Peyer's patch (tissue), 4 donors: Measurements from ENCODE around the gene HIVEP2. TPM values are rescaled to one million over a fixed set of nuclear protein-coding genes. Genes with fewer than 3 reads are reported as not detected.

ENCODE experiments used
- DNase-seq, 3 donors: peaks; one replicate each; pipeline ENCODE4 v3.0.0-alpha.2; 2017 to 2019
- H3K27ac ChIP-seq, 4 donors: fragments of 200-600 bp; sonication (generic); one replicate each; pipeline ENCODE4 v1.5.1; 2016 to 2019
- H3K27me3 ChIP-seq, 2 donors: fragments of 200-600 bp; sonication (generic); one replicate each; pipeline ENCODE4 v1.5.1; 2019
- H3K36me3 ChIP-seq, 3 donors: fragments of 200-600 bp; sonication (generic); one replicate each; pipeline ENCODE4 v1.5.1; 2016 to 2019
- H3K4me1 ChIP-seq, 4 donors: fragments of 200-600 bp; sonication (generic); one replicate each; pipeline ENCODE4 v1.5.1; 2016 to 2019
- H3K4me3 ChIP-seq, 4 donors: fragments of 200-600 bp; sonication (generic); 1 replicate in 3 of 4; 2 replicates in 1 of 4; pipeline ENCODE4 v1.5.1; 2016 to 2019; ENCODE audit warnings: mild to moderate bottlenecking in 1 of 4
- H3K9me3 ChIP-seq, 4 donors: fragments of 200-600 bp; sonication (generic); one replicate each; pipeline ENCODE4 v1.5.1; 2016 to 2019; ENCODE audit warnings: mild to moderate bottlenecking in 1 of 4
- CTCF ChIP-seq, 6 experiments: fragments of 450-650 bp in 4 of 6; fragments of 200-600 bp in 2 of 6; sonication (generic) in 1 of 6; IDR thresholded peaks; one replicate each; pipeline ENCODE4 v1.5.1; 2017 to 2019; ENCODE audit warnings: antibody characterized with exemption in 6 of 6, mild to moderate bottlenecking in 3 of 6, moderate library complexity in 1 of 6
- POLR2A ChIP-seq, 2 donors: fragments of 450-650 bp; IDR thresholded peaks; one replicate each; pipeline ENCODE4 v1.5.1; 2017; ENCODE audit warnings: antibody characterized with exemption in 2 of 2, mild to moderate bottlenecking in 2 of 2, moderate library complexity in 2 of 2
- total RNA-seq, 4 donors: library from RNA; depleted of rRNA; stranded (reverse); fragments of >200 nt; gene quantifications; one replicate each; pipeline ENCODE4 v1.1.0, GENCODE V29; 2016

HIVEP2 gene
- total RNA-seq, 4 donors from 2014 or later = 14.4 to 35.5 (median 19.5) TPM

GRCh38 chr6:142781129-142781528 lies 163.8 kb downstream of the HIVEP2 start:
- TF ChIP-seq POLR2A (IDR thresholded peaks at IDR 0.05) (no peak), CTCF (IDR thresholded peaks at IDR 0.05) (no peak)
- Histone ChIP-seq H3K9me3 (no peaks in the 10 kb centered on the region), H3K36me3 (no peaks in the 10 kb centered on the region), H3K4me3 (no peak overlapping the region), H3K27ac (no peak overlapping the region), H3K4me1 (no peaks in the 10 kb centered on the region), H3K27me3 (no peaks in the 10 kb centered on the region)
- no peak for DNase-seq

- no peak overlapping the region for H3K4me3 ChIP-seq
- no peak for DNase-seq
Observed at GRCh38 chr6:142773859-142774648, 170.9 kb downstream of the HIVEP2 start.

DNA sequence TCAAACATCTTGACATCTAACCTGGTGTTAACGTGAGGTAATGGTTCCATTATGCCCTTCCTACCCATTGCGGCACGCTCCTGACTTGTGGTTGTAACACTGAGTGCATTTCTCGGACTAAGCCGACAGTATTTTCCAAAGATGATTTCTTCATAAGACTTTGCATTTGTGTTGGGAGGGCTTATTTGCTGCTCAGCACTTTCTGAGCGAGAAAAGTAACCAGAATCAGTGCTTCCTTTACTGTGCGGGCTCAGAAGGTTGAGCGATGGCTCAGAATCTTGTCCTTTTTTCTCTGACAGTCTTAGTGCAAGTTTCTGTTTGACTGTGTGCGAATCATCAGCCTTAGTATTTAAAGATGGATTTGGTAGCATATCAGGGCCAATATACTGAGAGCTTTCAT lies 171.7 kb downstream of the HIVEP2 start:
- Histone ChIP-seq H3K9me3 (no peaks in the 10 kb centered on the region), H3K27me3 (no peaks in the 10 kb centered on the region), H3K27ac (no peak overlapping the region), H3K36me3 (peaks cover 0 to 13% (median 0%) of the 10 kb centered on the region in 3 donors), H3K4me3 (no peak overlapping the region), H3K4me1 (no peaks in the 10 kb centered on the region)
- no peak for DNase-seq
- TF ChIP-seq POLR2A (IDR thresholded peaks at IDR 0.05) (no peak), CTCF (IDR thresholded peaks at IDR 0.05) (no peak)

More at GRCh38 chr6:142773859-142774648, 170.9 kb downstream of the HIVEP2 start:
- H3K27me3 ChIP-seq = no peaks in the 10 kb centered on the region
- no peaks in the 10 kb centered on the region for H3K9me3 ChIP-seq
- peaks cover 0 to 13% (median 0%) of the 10 kb centered on the region in 3 donors for H3K36me3 ChIP-seq
- no peaks in the 10 kb centered on the region for H3K4me1 ChIP-seq
- H3K27ac ChIP-seq = peak overlapping the region in 2 of 4 donors; percentile 5 to 36
- TF ChIP-seq POLR2A (IDR thresholded peaks at IDR 0.05) (no peak), CTCF (IDR thresholded peaks at IDR 0.05) (no peak)

DNA sequence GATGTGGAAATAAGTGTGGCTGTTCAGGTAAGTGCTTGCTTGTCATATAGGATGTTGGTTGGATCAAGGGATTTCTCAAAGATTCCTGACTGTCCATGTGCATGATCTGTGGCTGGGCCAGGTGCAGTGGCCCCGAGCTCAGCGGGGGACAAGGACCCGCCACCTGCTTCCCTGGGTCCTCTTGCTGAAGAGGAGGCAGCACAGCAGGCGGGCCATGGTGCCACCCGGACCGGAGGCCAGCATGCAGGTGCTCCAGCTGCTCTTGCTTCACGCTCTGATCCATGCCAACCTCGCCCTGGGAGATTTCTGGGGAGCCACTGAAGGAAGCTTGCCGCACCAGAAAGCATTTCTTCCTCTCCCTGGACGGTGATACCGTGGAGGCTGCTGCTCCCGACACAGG lies 173.8 kb downstream of the HIVEP2 start:
- DNase-seq = no peak
- Histone ChIP-seq H3K36me3 (peaks cover 0 to 13% (median 0%) of the 10 kb centered on the region in 3 donors), H3K4me1 (no peaks in the 10 kb centered on the region), H3K27ac (no peak overlapping the region), H3K9me3 (no peaks in the 10 kb centered on the region), H3K27me3 (no peaks in the 10 kb centered on the region), H3K4me3 (no peak overlapping the region)
- TF ChIP-seq POLR2A (IDR thresholded peaks at IDR 0.05) (no peak), CTCF (IDR thresholded peaks at IDR 0.05) (no peak)

DNA sequence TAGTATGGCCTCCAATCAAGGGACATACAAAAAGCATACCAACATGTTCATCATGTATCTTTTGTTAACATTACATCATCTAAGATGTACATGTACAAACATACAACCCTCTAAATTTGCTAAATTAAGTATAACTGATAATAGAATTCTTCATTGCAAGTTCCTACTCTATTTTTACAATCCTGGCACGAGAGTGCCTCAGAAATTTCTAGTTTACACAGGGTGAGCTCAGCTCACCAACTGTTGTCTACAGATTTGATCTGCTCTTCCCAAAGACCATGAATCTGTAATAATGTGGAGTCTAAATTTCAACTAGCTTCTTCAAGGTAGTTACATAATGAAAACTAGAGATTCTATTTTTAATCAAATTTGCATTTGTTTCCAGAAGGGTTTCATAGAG lies 179.7 kb downstream of the HIVEP2 start:
- no peak overlapping the region for H3K27ac ChIP-seq
- no peaks in the 10 kb centered on the region for H3K9me3 ChIP-seq
- no peaks in the 10 kb centered on the region for H3K27me3 ChIP-seq
- no peak overlapping the region for H3K4me3 ChIP-seq
- peaks cover 0 to 24% (median 0%) of the 10 kb centered on the region in 3 donors for H3K36me3 ChIP-seq
- no peaks in the 10 kb centered on the region for H3K4me1 ChIP-seq
- TF ChIP-seq CTCF (IDR thresholded peaks at IDR 0.05) = no peak
- no peak for TF ChIP-seq POLR2A (IDR thresholded peaks at IDR 0.05)
- no peak for DNase-seq
